ENCODE data around the gene PRKD1.

- TF ChIP-seq CTCF (IDR thresholded peaks at IDR 0.05 in 8 of 11, conservative IDR thresholded peaks at IDR 0.05 in 3 of 11) (peak in 1 of 11 experiments; percentile 12), POLR2A (IDR thresholded peaks at IDR 0.05) (no peak), POLR2AphosphoS5 (IDR thresholded peaks at IDR 0.05) (no peak)
Observed at GRCh38 chr14:29926701-29927375, 809 bp downstream of the PRKD1 start.

Data from spleen (tissue), 7 donors.